HG03045 (cell line): ENCODE results near the gene REXO1.
A peak's percentile ranks its signal among the peaks of the same experiment; 100 is the strongest.
"Not testable (repeated sequence)": the region's sequence is repeated elsewhere in the genome, so short reads cannot be mapped to it uniquely, and the experiment has no call there.

Experiments
- ATAC-seq: cut with Tn5 transposase; IDR thresholded peaks from one replicate; pipeline ENCODE4 v1.9.1; 2021; ENCODE audit warnings: mild to moderate bottlenecking, moderate library complexity; ENCODE audit not compliant: unreplicated experiment

The REXO1 gene

GRCh38 chr19:1848399-1849131 lies at the start of gene REXO1:
TSS of gene REXO1 (minus strand) at chr19:1848483. CDS start at chr19:1848358, 125 bp downstream.
- ATAC-seq: peak; percentile 64

DNA sequence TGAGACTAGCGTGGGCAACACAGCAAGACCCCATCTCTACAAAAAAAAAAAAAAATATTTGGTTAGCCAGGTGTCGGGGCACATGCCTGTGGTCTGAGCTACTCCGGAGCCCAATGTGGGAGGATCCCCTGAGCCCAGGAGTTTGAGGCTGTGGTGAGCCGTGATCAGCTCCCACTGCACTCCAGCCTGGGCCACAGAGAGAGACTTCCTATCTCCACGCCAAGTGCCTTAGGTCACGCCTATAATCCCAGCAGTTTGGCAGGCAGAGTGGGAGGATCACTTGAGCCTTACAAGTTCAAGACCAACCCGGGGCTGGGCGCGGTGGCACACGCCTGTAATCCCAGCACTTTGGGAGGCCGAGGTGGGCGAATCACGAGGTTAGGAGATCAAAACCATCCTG lies 48.2 kb upstream of the REXO1 start:
- ATAC-seq: no peak

- no peak for ATAC-seq
Observed at GRCh38 chr19:1893791-1894190, 45.5 kb upstream of the REXO1 start.

DNA sequence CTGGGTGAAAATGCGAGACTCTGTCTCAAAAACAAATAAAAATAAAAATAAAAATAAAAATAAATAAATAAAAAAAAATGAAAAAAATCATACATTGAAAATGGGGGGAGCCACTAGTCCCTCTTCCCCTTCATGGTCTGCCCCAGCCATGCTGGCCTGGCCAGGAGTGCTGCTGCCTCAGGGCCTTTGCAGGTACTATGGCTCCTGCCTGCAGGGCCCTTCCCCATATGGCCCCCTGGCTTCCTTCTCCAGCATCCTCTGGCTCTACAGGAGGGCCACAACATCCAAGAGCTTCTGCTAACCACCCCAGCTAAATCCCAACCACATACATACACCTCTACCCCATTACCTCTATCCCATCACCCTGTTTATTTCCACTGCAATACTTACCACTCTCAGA lies 41.6 kb upstream of the REXO1 start:
- no peak for ATAC-seq

- ATAC-seq: no peak
Observed at GRCh38 chr19:1888385-1888784, 40.1 kb upstream of the REXO1 start.

- ATAC-seq: not testable (repeated sequence)
Observed at GRCh38 chr19:1886360-1886759, 38.1 kb upstream of the REXO1 start.

DNA sequence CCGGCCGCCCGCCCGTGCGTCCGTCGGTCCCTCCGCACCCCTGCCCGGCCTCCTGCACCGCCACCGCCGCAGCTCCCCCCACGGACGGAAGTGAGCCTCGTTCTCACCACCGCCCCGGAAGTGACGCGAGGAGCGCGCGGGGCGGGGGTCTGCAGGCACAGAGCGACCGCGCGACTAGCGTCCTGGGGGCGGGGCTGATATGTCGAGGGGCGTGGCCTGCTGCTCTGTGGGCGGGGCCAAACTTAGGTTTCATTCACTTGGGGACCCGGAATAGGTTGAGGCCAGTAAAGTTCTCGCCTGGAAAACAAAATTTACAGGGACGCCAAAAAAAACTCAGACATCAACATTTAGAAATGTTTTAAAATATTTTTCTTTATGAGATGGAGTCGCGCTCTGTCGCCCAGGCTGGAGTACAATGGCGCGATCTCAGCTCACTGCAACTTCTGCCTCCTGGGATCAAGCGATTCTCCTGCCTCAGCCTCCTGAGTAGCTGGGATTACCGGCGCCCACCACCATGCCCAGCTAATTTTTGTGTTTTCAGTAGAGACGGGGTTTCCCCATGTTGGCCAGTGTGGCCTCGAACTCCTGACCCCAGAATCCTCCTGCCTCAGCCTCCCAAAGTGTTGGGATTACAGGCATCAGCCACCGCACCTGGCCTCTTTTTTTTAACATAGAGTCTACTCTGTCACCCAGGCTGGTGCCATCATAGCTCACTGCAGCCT lies 37.3 kb upstream of the REXO1 start, which contains the start of gene ABHD17A:
TSS of gene ABHD17A (minus strand) at position 99 of the 722 bp plus-strand sequence. CDS start 3,930 bp downstream, outside the sequence.
- peak; percentile 77 for ATAC-seq

GRCh38 chr19:1884719-1885334 lies 36.5 kb upstream of the REXO1 start:
- peak; percentile 13 for ATAC-seq

- no peak for ATAC-seq
Observed at GRCh38 chr19:1884291-1884718, 36.0 kb upstream of the REXO1 start.

DNA sequence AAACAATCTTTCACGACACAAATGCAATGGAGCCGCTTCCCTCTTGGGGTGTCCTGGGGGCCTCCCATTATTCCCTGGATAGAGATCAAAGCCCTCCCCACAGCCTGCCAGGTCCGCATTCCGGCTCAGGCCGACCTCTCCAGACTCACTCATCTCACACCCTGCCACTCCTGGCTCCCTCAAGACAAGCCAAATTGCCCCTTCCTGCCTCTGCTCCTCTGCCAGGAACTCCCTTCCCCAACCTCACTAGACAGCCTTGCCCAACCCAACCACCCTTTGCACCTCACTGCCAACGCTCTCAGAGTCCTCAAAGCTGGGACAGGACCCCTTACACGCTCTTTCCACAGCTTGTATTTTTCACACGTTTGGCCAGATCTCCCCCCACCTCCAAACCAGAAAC lies 35.5 kb upstream of the REXO1 start:
- ATAC-seq: no peak

- ATAC-seq: no peak
Observed at GRCh38 chr19:1882786-1883692, 34.8 kb upstream of the REXO1 start.

GRCh38 chr19:1882089-1882785 lies 34.0 kb upstream of the REXO1 start:
- ATAC-seq: no peak

GRCh38 chr19:1881393-1882088 lies 33.3 kb upstream of the REXO1 start:
- ATAC-seq: not testable (repeated sequence)

GRCh38 chr19:1880611-1881392 lies 32.5 kb upstream of the REXO1 start:
- ATAC-seq: no peak

GRCh38 chr19:1879982-1880381 lies 31.7 kb upstream of the REXO1 start:
- ATAC-seq: not testable (repeated sequence)

DNA sequence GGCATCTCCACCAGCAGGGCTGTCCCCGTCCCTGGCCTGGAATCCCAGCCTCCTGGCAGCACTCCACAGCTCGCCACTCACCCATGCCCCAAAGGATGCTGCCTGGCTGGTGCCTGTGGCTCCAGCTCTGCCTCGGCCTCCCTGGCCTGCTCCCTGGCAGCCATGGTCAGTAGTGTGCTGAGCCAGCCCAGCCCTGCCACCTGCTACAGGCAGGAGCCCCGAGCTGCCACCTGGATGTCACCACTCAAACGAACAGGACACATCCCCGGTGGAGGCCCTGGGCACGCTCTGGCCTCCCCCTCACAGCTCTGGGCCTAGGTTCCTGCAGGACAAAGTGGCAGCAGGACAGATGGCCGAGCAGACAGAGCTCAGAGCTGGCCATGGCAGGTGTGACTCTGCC lies 30.3 kb upstream of the REXO1 start:
- not testable (repeated sequence) for ATAC-seq

DNA sequence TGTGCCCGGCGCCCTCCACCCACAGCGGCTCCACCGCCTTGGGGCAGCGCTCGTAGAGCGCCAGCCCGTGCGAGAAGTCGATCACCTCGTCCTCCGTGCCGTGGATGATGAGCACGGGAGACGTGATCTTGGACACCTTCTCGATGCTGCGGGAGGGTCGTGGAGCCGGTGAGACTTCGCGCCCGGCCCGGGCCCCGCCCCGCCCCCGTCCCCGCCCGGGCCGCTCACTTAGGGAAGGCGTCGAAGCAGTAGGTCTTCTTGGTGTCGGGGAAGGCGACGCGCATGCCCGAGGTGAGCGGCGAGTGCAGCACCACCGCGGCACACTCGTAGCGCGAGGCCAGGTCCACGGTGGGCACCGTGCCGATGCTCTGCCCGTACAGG lies 29.0 kb upstream of the REXO1 start:
- ATAC-seq: not testable (repeated sequence)

DNA sequence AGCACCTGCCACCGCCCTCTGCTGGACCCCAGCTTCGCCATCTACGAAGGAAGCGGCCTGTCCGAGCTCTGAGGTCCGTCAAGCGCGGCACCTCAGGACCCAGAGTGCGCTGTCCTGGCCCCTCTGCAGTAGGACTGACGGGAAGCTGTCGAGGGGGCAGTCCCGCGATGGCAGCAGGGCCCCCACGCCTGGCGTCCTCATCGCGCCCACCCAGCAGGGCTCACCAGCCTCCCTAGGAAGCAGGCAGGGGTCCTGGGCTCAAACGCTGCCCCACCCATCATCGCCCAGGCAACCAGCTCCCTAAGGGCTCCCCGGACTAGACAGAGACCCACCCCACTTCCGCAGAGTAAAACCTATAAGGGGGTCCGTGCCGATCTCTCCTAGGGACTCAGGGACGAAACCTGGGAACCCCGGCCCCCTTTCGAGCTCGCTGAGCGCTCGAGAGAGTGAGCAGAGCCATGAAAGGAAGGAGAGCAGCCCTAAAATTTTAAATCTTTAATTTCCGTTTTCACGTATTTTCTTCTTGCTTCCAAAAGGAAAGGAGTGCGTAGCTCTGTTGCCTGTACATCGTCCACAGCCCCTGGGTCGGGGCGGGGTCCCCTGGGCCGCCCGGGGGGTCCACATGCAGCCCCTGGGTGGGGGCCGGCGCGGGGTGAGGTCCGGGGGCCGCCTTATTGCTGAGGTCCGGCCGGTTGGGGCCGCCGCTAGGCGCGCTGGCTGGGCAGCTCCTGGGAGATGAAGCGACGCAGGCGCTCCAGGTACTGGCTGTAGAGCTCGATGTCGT lies 28.4 kb upstream of the REXO1 start:
- peak; percentile 5 for ATAC-seq
